ENCODE data around the gene S100A12.
"Not testable (repeated sequence)": the region's sequence is repeated elsewhere in the genome, so short reads cannot be mapped to it uniquely, and the experiment has no call there.

S100A12 gene

DNA sequence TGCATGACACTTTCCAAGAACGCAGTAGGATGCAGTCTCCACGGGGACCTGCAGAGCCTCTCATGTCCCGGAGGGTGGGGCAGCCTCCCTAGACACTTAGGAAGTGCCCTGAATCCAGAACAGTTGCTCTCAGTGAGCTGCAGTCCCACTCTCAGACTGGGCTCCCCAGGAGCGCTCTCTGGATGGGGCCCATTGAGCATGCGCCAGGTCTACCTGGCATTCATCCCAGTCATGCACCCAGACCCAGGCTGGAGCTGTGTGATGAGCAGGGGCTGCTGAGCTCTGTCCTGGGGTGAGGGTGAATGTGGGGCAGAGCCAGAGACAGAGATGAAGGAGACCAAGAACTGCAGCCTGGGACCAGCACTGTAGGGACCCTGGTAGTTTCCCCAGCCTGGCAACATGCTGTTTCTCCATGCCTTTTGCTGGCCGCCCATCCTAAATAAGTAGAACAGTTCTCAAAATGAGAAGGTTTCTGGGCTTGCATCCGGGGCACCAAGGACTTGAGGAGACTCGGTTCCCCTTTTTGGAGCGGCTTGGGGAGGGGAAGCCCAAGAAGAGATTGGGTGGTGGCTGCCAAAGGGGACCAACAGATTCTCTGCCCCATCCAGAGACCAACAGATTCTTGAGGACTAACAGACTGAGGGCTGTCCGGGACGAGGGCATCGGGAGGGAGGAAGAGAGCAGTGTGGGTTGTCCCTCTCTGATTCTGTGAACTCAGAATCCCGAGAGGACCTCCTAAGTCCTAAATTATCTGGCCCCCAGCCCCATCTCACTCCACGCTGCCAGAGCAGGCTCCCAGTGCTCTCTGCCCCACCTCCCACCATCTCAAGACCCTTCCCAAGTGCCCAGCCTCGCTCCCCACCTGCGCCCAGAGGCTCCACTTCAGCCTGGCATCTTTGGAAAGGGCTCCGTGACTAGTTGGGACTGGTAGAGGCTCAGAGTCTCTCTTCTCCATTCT lies 25.8 kb downstream of the S100A12 start:
- no peak for DNase-seq

DNA sequence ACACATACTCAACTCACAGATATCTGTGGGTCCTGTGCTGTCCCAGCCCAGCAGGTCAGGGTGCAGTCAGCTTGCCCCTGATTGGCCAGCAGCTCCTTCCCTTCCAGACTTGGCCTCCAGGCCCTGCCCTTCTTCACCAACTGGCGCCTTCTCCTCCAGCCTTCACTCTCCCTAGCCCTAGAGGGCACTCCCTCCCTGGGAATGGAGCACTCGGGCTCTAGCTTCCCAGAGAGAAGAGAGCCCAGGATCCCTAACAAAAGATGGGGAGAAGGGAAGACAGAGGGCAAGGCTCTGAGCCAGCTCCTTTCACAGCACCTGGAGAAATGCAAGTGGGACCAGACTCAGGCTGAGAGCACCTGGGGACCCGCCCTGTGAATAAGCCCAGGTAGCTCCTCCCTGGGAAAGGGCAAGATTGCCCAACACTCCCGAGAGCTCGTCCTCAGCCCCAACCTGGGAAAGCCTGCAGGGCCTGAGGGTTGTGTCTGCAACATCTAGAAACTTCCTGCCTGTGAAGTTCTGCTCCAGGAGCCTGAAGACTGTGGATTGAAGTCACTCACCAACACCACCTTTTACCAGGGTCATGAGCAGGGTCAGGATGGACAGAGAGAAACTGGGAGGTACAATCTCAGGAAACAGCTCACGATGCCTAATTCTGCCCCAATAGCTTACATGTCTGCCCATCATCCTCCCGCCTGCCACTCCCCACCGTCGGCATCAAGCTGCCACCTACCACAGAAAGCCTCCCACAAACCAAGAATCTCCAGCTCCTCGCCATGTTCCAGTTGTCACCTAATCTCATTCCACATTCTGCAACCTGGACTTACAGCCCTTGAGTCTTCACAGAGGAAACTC lies 26.7 kb downstream of the S100A12 start, which contains the start of gene PGLYRP4:
PGLYRP4 (minus strand) TSS at position 331 of the 852 bp plus-strand sequence. CDS start 909 bp downstream, outside the sequence.
- no peak for DNase-seq

DNA sequence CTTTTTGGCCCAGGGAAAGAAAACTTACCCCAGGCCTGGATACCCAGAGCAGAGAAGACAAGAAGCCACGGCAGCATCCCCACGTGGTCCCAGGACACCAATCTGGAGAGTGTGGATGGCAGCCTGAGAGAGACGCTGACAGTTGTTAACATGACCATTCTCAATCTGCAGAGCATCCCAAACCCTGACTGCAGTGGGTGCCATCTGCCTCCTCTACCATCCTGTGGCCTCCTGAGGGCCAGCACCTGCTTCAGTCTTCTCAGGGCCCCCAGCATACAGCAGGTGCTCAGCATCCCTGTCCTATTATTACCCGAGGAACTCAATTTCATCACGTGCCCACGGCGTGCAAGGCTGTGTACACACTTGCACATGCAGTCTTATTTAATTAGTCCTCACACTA lies 27.6 kb downstream of the S100A12 start:
- DNase-seq, result no peak

DNA sequence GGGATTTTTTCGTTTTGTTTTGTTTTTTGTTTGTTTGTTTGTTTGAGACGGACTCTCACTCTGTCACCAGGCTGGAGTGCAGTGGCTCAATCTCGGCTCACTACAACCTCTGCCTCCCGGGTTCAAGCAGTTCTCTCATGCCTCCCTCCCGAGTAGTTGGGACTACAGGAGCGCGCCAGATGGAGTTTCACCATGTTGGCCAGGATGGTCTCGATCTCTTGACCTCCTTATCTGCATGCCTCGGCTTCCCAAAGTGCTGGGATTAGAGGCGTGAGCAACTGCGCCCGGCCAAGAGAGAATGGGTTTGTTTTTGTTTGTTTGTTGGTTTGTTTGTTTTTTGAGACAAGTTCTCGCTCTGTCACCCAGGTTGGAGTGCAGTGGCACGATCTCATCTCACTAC lies 28.4 kb downstream of the S100A12 start:
- not testable (repeated sequence) for DNase-seq

DNA sequence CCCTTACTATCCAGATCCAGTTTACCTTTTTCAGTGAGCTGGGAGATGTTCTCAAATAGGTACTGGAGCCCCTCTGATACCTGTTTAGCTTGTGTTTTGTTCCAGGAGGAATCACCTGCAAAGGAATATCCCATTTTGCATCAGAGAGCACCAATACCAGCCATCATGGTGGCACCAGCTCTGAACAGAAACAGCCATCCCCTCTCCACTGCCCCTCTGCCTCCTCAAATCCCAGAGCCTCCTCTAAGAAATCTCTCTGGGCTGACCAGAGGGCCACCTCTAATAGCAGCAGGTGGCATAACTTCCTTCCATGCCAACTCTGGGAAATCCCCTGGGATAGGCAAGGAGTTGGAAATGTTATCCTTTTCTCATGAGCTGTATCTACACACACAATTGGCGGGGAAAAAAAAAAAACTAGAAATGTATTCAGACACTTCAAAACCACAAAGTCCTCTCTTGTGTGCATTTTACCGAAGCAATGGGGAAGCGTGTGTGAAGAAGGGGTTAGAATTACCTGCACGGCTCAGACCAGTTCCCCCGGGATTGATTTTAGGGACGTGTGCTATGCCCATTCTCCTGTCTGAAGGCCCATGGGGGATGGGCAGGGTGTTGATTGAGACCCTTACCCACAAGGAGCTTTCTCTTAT lies 29.2 kb downstream of the S100A12 start:
- no peak for DNase-seq

DNA sequence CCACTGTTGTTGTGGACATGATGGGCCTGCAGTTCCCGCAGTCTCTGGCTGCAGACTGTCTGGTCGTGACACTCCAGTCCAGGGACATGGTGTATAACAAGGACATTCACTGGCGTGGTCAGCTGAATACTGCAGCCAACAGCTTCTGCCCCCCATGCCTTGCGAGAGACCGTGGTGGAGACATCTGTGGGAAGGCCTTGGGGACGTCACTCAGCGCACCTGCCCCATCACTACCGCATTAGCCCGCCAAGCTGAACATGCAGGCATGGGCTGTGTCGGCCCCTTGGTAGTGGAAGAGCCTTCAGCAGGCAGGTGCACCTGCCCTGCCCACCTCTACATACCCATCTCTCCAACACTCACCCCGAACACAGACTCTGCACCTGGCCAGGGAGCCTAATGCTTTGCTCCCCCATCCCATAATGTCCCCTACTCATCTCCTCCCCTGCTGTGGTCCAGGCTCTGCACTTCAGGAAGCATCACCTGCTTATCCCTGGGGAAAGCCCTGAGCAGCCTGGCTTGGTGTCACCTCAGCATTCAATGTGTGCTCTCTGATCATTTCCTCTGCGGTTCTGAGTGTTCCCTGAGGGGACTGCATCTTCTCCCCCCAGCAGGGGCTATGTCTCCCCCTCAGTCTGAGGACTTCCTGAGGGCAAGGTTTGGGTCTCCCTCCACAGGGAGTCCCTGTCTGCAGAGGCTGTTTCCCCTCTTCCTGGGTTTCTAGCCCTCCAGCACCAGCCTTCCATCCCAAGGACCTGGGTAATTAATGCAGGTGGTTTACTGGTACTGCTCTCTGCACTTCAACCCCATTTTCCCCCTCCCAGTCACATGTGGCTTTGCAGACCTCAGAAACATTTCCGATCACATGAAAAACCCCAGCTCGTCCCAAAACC lies 30.0 kb downstream of the S100A12 start:
- no peak for DNase-seq

DNA sequence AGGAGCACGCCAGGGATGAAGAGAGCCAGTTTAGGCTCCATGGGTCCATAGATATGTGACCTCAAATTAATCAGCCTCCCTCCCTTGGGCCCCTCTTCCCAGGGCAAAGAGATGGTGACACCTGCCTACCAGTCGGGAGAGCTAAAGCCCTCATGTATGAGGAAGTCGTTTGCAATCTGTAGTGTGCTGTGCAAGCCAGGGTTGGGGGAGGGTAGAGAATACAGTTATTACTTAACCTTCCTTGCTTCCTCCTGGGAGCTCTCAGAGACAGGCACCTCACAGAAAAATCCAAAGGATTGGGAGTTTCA lies 30.7 kb downstream of the S100A12 start:
- DNase-seq, result no peak

DNA sequence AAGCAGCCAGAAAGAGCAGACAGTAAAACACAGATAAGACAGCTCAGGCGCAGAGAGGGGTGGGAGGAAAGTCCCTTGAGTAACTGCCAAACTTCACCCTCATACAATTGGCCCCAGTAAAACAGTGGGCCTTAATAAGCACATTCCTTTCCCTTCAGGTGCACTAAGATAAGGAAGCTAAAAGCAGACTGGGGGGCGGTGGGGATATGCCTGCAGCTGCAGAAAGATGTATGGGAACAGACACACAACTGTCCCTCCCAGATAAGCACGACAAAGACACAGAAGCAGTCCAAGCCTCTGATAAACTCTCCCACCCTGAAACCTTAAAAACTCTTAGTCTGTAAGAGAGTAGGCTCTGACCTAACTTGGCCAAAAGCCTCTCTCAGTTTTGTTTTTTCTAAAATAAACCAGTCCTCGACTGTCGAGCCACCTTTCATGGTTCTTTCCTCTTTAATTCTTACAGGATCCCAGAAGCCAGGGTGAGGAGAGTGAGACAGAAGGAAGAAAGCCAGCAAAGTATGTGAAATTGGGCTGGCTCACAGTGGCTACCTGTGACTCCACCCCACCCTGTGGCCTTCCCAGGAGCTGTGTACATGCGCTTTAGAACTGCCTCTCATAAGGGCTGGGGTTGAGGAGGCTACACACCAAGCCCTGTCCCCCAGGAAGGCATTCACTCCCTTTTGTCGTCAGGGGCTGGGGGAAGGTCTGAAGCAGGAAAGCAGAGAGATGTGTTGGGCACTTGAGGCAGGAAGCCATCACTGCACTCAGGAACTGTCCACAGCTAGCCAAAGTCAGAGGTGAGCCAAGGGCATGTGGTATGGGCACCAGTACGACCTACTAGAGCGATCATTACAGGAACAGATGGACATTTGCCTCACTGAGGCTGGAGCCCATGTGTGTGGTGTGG lies 31.4 kb downstream of the S100A12 start:
- no peak for DNase-seq

DNA sequence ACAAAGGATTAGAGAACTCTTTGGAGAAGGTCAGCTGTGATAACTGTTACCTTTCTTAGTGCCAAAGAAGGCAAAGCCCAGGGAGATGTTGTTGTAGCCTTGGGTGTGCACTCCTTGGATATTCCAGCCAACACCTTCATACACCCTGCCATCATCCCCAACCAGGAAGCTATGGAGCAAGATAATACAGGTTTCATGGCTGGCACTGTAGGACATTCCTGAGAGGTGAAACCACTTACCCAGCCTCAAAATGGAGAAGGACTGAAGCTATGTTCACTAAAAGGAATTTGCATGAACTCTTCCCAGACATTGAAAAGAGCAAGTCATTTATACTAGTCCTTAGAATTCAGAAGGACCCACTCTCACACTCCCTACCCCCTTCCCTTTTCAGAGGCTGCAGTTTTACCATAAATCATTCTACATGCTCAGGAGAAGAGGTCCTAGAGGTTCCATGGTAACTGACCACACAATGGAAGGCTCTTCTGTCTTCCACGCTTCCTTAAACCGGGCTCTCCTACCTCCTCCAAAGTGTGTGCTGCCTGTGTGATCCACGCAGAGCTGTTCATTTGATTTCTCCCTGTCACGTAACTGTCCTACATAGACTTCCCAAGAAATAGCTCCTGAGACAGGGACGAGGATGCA lies 32.3 kb downstream of the S100A12 start:
- no peak for DNase-seq

DNA sequence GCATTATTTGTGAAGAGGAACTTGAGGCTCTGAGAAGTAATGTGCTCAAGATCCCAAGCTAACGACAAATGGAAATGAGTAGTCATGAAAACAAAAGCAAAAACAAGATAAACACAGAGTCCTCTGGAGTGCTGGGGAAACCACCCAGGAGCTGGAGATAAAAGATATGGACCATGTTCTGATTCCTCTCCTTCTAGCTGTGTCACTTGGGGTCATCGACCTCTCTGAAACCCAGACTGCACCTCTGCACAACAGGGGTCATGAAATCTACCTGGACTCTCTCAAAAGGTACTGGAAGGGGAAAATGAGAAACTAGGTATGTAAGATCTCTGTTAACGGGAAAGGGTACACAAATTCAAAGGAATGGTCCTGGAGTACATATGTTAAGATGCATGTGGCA lies 33.2 kb downstream of the S100A12 start:
- no peak for DNase-seq

DNA sequence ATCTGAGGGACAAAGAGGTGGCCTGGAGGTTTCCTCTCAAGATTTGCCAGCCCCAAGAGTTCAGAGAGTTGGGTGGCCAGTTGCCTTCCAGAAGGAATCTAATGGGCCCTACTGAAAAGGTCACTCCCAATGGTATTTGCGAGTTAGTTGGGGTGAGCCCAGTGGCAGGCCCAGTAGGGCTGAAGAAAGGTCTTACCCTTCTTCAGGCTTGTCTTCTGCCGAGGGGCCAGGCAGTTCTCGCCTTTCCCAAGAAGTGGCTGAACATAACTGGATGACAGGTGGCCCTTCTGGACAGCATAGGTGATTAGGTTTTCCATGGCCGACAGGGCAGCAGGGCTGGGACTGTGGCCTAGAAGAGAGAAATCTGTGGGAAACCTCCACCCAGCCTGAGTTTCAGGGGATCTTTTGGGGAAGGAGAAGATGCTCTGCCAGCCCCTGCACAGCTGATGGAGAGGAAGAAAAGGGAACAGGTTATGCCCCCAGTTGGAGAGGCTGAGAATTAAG lies 33.9 kb downstream of the S100A12 start:
- DNase-seq, result no peak

DNA sequence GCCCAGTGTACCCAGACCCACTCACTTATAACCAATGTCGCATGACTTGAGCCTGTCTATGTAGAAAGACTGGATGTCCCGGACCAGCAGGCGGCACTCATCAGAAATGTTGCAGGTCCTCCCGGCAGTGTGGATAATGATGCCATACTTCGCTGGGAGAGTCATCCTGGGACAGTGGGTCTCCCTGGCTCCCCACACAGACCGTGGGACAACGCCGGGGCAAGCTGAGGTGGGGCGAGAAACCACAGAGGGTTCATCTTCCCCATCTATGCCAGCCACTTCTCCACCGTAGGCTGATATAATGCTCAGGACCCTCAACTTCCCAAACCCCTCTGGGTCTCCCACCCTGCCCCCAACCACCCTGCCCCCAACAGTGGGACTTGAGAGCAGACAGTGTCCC lies 35.1 kb downstream of the S100A12 start:
- no peak for DNase-seq

DNA sequence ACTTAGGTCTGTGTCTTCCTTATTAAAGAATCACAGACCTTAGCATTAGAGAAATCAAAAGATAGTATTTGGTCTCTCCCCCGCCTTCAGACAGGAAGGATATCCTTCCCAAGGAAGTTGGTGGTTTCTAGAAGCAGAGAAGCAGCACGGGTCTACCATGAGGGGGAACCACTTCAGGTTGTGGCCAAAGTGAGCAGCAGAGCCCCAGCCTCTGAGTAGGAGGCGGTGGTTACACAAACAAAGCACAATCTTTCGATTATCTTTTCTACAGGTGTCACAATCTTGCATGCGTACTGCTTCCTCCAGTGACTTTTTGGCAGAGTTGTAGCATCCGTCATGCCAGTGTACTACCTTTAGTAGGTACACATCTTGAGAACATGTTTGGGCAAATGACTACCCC lies 35.6 kb downstream of the S100A12 start:
- DNase-seq, result no peak

DNA sequence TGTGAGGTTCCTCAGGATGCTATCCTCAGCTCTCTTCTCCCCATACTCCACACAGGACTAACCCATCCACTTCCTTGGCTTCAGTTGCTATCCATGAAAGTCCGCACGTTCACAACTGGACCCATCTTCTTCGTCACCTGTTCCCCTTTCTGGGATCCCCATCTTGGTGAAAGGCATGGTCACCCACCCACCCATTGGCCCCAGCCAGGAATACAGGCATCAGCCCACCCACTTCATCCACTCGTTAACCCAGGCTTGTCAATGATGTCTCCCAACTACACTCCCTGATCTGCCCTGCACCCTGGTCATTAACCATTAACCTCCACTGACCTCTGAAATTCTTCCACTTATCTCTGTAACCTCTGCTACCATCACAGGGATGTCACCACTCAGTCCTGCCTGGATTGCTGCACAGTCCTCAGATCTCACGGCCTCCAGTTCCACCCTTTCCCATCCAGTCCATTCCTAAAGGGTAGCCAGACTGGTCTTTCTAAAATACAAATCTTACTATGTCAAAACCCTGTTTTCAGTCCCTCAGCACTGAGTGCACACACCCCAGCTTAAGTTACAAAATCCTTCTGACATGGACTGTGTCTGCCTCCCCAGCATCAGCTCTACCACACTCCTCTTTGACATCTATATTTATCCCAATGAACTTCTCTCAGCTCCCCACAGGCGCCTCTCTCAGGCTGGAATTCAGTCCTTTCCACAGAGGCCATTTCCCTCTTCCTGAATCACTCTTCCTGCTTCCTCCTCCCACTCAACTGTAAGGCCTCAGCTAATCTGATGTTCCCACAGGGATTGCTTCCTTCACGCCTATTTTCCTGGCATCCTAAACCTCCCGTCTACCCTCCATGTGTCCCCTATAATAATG lies 37.2 kb downstream of the S100A12 start:
- DNase-seq, result no peak

DNA sequence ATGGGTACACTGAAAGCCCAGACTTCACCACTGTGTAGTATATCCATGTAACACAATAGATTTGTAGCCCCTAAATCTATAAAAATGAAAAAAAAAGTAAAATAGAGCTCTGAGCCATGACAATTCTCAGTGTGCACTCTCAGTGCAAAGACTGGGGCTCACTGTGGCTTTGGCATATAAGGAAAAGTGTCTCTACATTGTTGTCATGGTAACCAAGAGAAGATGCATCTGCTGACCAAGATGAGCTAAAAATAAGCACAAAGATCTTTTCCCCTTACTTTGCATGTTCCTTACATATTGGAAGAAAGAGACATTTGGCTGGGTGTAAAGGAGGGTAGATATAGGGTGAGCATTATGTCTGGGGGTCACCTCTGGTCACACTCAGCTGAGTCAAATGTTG lies 38.8 kb downstream of the S100A12 start:
- no peak for DNase-seq

DNA sequence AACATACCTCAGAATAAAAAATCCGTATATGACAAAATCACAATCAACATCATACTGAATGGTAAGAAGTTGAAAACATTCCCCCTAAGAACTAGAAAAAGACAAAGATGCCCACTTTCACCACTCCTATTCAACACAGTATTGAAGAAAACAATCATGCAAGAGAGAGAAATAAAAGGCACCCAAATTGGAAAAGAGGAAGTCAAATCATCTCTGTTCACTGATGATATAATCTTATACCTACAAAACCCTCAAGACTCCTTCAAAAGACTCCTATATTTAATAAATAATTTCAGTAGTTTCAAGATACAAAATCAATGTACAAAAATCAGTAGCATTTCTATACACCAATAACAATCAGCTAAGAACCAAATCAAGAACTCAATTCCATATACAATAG lies 41.5 kb downstream of the S100A12 start:
- no peak for DNase-seq

DNA sequence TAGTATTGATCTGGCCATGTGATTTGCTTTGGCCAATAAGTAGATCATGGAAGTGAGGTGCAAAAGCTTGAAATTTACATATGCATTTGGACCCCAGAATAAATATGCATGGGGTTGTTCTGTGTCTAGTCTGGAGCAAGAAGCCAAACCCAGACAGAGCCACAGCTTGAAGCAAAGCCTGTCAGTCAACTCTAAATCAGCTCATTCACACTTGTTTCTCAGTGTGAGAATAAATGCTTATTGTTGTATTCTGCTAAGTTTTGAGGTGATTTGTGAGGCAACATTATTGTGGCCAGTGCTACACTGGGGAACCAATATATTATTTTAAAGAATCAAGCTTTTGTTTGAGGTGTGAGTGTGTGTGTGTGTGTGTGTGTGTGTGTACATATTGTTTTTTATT lies 50.5 kb downstream of the S100A12 start:
- DNase-seq, result no peak

Data from NK-92 treated with Interleukin-12 subunit alpha and Interleukin-12 subunit beta, amount 100 ng/mL, for 24 hours (cell line).